ENCODE measurements around the gene PEX7.

DNA sequence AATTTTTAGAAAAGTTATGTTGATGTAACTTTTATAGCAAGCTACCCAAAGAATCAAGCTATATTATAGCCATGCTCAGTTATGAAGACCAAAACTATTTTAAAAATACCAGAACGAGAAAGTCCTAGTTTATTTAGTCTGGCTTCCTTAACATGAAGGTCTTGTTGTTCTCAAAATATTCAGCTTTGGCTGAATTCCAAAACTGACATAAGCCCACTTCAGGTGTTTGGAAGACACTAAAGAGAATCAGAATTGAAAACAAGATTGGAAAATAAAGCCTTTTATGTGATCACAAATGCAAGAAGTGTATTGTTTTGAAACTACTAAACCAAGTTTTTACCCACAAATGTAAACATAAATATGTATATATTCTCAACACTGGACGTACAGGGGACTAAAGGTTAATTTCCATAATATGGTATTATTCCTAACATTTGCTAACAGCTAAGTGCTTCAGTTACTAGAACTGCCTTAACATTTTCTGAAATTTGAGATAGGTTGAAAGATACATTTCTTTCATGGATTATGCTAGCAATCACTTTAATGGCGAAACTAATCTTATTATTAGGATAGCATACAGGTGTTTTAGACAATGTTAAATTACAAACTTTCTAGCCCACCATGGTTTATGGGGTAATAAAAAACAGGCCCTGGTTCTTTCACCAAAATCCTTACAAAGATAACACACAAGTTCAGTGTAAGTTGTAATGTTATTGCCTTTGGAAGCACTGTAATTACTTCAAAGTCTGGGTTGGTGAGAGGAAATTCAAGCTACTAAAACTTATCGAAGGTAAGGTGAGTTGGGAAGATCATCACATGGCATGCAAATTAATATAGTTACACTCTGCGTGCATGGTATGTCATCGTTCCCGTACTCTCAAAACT lies 31.7 kb upstream of the PEX7 start:
- TF ChIP-seq, protein P1, sequence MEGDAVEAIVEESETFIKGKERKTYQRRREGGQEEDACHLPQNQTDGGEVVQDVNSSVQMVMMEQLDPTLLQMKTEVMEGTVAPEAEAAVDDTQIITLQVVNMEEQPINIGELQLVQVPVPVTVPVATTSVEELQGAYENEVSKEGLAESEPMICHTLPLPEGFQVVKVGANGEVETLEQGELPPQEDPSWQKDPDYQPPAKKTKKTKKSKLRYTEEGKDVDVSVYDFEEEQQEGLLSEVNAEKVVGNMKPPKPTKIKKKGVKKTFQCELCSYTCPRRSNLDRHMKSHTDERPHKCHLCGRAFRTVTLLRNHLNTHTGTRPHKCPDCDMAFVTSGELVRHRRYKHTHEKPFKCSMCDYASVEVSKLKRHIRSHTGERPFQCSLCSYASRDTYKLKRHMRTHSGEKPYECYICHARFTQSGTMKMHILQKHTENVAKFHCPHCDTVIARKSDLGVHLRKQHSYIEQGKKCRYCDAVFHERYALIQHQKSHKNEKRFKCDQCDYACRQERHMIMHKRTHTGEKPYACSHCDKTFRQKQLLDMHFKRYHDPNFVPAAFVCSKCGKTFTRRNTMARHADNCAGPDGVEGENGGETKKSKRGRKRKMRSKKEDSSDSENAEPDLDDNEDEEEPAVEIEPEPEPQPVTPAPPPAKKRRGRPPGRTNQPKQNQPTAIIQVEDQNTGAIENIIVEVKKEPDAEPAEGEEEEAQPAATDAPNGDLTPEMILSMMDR (IDR thresholded peaks at IDR 0.05; ENCODE audit: low read length) = no peak
- no peak for TF ChIP-seq EZH2phosphoT487 (IDR thresholded peaks at IDR 0.05; ENCODE audit: low read length)
